KMS-11 (cell line): Measurements from ENCODE around the gene KCNJ16.

ENCODE experiments used
- H2AFZ ChIP-seq: fragments of 200-600 bp; sonication (generic); 2 replicates; pipeline ENCODE4 v1.6.1; 2016; ENCODE audit warnings: antibody characterized with exemption, mixed run types, low read depth
- H3K27ac ChIP-seq: fragments of 200-600 bp; sonication (generic); 2 replicates; pipeline ENCODE4 v1.6.1; 2016; ENCODE audit warnings: mild to moderate bottlenecking, mixed run types
- H3K27me3 ChIP-seq: fragments of 200-600 bp; sonication (generic); 2 replicates; pipeline ENCODE4 v1.6.1; 2017; ENCODE audit warnings: mild to moderate bottlenecking, low read depth, mixed run types, moderate library complexity; ENCODE audit not compliant: insufficient read depth
- H3K36me3 ChIP-seq: fragments of 200-600 bp; sonication (generic); 2 replicates; pipeline ENCODE4 v1.6.1; 2017; ENCODE audit warnings: mild to moderate bottlenecking, mixed run types; ENCODE audit not compliant: insufficient read depth
- H3K4me1 ChIP-seq: fragments of 200-600 bp; sonication (generic); 2 replicates; pipeline ENCODE4 v1.6.1; 2016; ENCODE audit warnings: mild to moderate bottlenecking, low read depth, mixed run types; ENCODE audit not compliant: poor library complexity, severe bottlenecking
- H3K4me2 ChIP-seq: fragments of 200-600 bp; sonication (generic); 2 replicates; pipeline ENCODE4 v1.7.0; 2016; ENCODE audit warnings: mild to moderate bottlenecking, mixed run types
- H3K4me3 ChIP-seq: fragments of 200-600 bp; sonication (generic); IDR thresholded peaks from 2 replicates; pipeline ENCODE4 v1.6.1; 2017; ENCODE audit warnings: low read depth, low read length, mixed read lengths; ENCODE audit not compliant: insufficient read depth
- H3K79me2 ChIP-seq: fragments of 200-600 bp; sonication (generic); 2 replicates; pipeline ENCODE4 v1.6.1; 2016; ENCODE audit warnings: low read depth, mixed run types; ENCODE audit not compliant: insufficient read depth
- H3K9ac ChIP-seq: fragments of 200-600 bp; sonication (generic); 2 replicates; pipeline ENCODE4 v1.6.1; 2016; ENCODE audit warnings: mild to moderate bottlenecking, mixed run types
- H4K20me1 ChIP-seq: fragments of 200-600 bp; sonication (generic); 2 replicates; pipeline ENCODE4 v1.6.1; 2016; ENCODE audit warnings: mild to moderate bottlenecking, mixed run types; ENCODE audit not compliant: insufficient read depth
- TF ChIP-seq, protein P1 (sequence below): fragments of 200-600 bp; sonication (generic); conservative IDR thresholded peaks from 2 replicates; pipeline ENCODE4 v1.6.1; 2017; ENCODE audit warnings: low read depth, mild to moderate bottlenecking, antibody characterized with exemption, low read length, moderate library complexity, mixed read lengths

KCNJ16 gene

DNA sequence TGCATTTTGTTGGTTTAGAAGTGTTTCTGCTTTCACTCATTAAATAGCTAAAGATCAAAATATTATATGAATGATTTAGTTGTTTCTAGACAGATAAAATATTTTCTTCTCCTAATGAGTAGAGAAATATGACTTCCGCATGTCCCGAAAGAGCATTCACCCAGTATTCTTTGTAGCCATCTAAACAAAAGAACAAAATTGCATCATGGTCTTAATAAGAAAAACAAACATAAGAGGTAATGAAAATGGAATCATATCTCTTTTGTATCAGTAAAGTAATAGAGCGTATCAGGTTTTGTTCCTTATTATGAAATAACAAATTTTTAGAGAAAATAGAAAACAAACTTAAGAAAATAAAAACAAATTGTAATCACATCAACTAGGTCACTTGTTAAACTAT, 78.2 kb downstream of the KCNJ16 start:
- Histone ChIP-seq H3K79me2 (no peaks in the 10 kb centered on the region), H3K4me1 (no peaks in the 10 kb centered on the region), H3K27ac (no peak overlapping the region), H3K27me3 (no peaks in the 10 kb centered on the region), H4K20me1 (no peaks in the 10 kb centered on the region), H3K9ac (no peak overlapping the region), H3K36me3 (no peaks in the 10 kb centered on the region), H3K4me3 (no peak overlapping the region), H3K4me2 (no peak overlapping the region), H2AFZ (no peak overlapping the region)
- TF ChIP-seq, protein P1, sequence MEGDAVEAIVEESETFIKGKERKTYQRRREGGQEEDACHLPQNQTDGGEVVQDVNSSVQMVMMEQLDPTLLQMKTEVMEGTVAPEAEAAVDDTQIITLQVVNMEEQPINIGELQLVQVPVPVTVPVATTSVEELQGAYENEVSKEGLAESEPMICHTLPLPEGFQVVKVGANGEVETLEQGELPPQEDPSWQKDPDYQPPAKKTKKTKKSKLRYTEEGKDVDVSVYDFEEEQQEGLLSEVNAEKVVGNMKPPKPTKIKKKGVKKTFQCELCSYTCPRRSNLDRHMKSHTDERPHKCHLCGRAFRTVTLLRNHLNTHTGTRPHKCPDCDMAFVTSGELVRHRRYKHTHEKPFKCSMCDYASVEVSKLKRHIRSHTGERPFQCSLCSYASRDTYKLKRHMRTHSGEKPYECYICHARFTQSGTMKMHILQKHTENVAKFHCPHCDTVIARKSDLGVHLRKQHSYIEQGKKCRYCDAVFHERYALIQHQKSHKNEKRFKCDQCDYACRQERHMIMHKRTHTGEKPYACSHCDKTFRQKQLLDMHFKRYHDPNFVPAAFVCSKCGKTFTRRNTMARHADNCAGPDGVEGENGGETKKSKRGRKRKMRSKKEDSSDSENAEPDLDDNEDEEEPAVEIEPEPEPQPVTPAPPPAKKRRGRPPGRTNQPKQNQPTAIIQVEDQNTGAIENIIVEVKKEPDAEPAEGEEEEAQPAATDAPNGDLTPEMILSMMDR, result no peak

GRCh38 chr17:70157151-70157550, 82.1 kb downstream of the KCNJ16 start:
- Histone ChIP-seq H3K4me2 (no peak overlapping the region), H3K27ac (no peak overlapping the region), H3K4me3 (no peak overlapping the region), H3K4me1 (no peaks in the 10 kb centered on the region), H3K9ac (no peak overlapping the region), H3K79me2 (no peaks in the 10 kb centered on the region), H2AFZ (no peak overlapping the region), H3K36me3 (no peaks in the 10 kb centered on the region), H3K27me3 (no peaks in the 10 kb centered on the region), H4K20me1 (no peaks in the 10 kb centered on the region)
- TF ChIP-seq, protein P1, result no peak

- H3K4me3 ChIP-seq, result no peak overlapping the region
- H3K4me2 ChIP-seq, result no peak overlapping the region
- no peaks in the 10 kb centered on the region for H3K4me1 ChIP-seq
- no peak overlapping the region for H3K9ac ChIP-seq
- H4K20me1 ChIP-seq, result no peaks in the 10 kb centered on the region
- no peaks in the 10 kb centered on the region for H3K27me3 ChIP-seq
- H3K36me3 ChIP-seq, result no peaks in the 10 kb centered on the region
- H2AFZ ChIP-seq, result no peak overlapping the region
- H3K79me2 ChIP-seq, result no peaks in the 10 kb centered on the region
- no peak overlapping the region for H3K27ac ChIP-seq
- TF ChIP-seq, protein P1, result no peak
Observed at GRCh38 chr17:70158180-70158579, 83.2 kb downstream of the KCNJ16 start.

GRCh38 chr17:70158591-70158990, 83.6 kb downstream of the KCNJ16 start:
- H2AFZ ChIP-seq, result no peak overlapping the region
- no peaks in the 10 kb centered on the region for H4K20me1 ChIP-seq
- no peaks in the 10 kb centered on the region for H3K36me3 ChIP-seq
- no peak overlapping the region for H3K4me2 ChIP-seq
- no peak overlapping the region for H3K27ac ChIP-seq
- H3K27me3 ChIP-seq, result no peaks in the 10 kb centered on the region
- no peak overlapping the region for H3K9ac ChIP-seq
- no peaks in the 10 kb centered on the region for H3K4me1 ChIP-seq
- H3K79me2 ChIP-seq, result no peaks in the 10 kb centered on the region
- no peak overlapping the region for H3K4me3 ChIP-seq
- TF ChIP-seq, protein P1, result no peak
